Thoracic aorta (tissue), 2 donors: Measurements from ENCODE around the gene UFC1. TPM values are rescaled to one million over a fixed set of nuclear protein-coding genes. Genes with fewer than 3 reads are reported as not detected.
A peak's percentile ranks its signal among the peaks of the same experiment; 100 is the strongest.

ENCODE experiments used
- ATAC-seq: fragments of 150-250 bp; one replicate; pipeline ENCODE4 v1.8.0; 2017; ENCODE audit warnings: low read depth; ENCODE audit not compliant: insufficient number of reproducible peaks, low FRiP score
- DNase-seq: peaks from one replicate; pipeline ENCODE4 v3.0.0-alpha.2; 2020; ENCODE audit warnings: low spot score
- H3K27ac ChIP-seq, 2 donors: fragments of 200-600 bp; sonication (generic); 1 replicate in 1 of 2; 2 replicates in 1 of 2; pipeline ENCODE4 v1.5.1; 2016; ENCODE audit warnings: mild to moderate bottlenecking in 2 of 2, moderate library complexity in 2 of 2
- H3K27me3 ChIP-seq: fragments of 200-600 bp; sonication (generic); replicated peaks from 2 replicates; pipeline ENCODE4 v1.6.0; 2016; ENCODE audit warnings: mild to moderate bottlenecking; ENCODE audit not compliant: insufficient read depth
- H3K36me3 ChIP-seq: fragments of 200-600 bp; sonication (generic); one replicate; pipeline ENCODE4 v1.5.1; 2016
- H3K4me1 ChIP-seq, 2 donors: fragments of 200-600 bp; sonication (generic); 1 replicate in 1 of 2; 2 replicates in 1 of 2; pipeline versions ENCODE4 v1.5.1 to v1.6.0; 2016; ENCODE audit warnings: low read depth in 2 of 2, mild to moderate bottlenecking in 1 of 2; ENCODE audit not compliant: control insufficient read depth in 1 of 2
- H3K4me3 ChIP-seq: fragments of 200-600 bp; sonication (generic); 2 replicates; pipeline ENCODE4 v1.5.1; 2016; ENCODE audit warnings: mild to moderate bottlenecking
- H3K9me3 ChIP-seq: fragments of 200-600 bp; sonication (generic); 2 replicates; pipeline ENCODE4 v1.5.1; 2016
- CTCF ChIP-seq: fragments of 200-600 bp; sonication (generic); IDR thresholded peaks from one replicate; pipeline ENCODE4 v1.5.1; 2019; ENCODE audit warnings: antibody characterized with exemption
- total RNA-seq, 2 donors: library from RNA; depleted of rRNA; stranded (reverse); fragments of >200 nt; gene quantifications; one replicate each; pipeline versions ENCODE4 v1.1.0 to v1.2.3, GENCODE V29; 2016

UFC1 gene
- total RNA-seq, 2 donors from 2014 or later = 54.2 to 73.9 TPM

GRCh38 chr1:161182214-161182613, 28.4 kb downstream of the UFC1 start:
- no peak for ATAC-seq
- H3K4me1 ChIP-seq = peaks cover 4 to 13% of the 10 kb centered on the region in 2 donors
- no peaks in the 10 kb centered on the region for H3K9me3 ChIP-seq
- no peak for TF ChIP-seq CTCF
- H3K27ac ChIP-seq = no peak overlapping the region
- H3K4me3 ChIP-seq = no peak overlapping the region
- H3K27me3 ChIP-seq = no peaks in the 10 kb centered on the region
- no peaks in the 10 kb centered on the region for H3K36me3 ChIP-seq
- DNase-seq = no peak

GRCh38 chr1:161185282-161185682, 31.5 kb downstream of the UFC1 start:
- Histone ChIP-seq H3K27ac (peak overlapping the region in 1 of 2 donors; percentile 44), H3K4me1 (peaks cover 4 to 6% of the 10 kb centered on the region in 2 donors), H3K4me3 (no peak overlapping the region), H3K9me3 (no peaks in the 10 kb centered on the region), H3K27me3 (no peaks in the 10 kb centered on the region), H3K36me3 (no peaks in the 10 kb centered on the region)
- ATAC-seq (no peak), DNase-seq (no peak)
- no peak for TF ChIP-seq CTCF

GRCh38 chr1:161185732-161186311, 32.0 kb downstream of the UFC1 start:
- Histone ChIP-seq H3K4me3 (no peak overlapping the region), H3K36me3 (no peaks in the 10 kb centered on the region), H3K4me1 (peaks cover 4 to 6% of the 10 kb centered on the region in 2 donors), H3K27me3 (no peaks in the 10 kb centered on the region), H3K9me3 (no peaks in the 10 kb centered on the region), H3K27ac (peak overlapping the region in 1 of 2 donors; percentile 44)
- no peak for ATAC-seq
- TF ChIP-seq CTCF = no peak
- no peak for DNase-seq

GRCh38 chr1:161187311-161187710, 33.5 kb downstream of the UFC1 start:
- ATAC-seq = no peak

GRCh38 chr1:161188381-161188780, 34.6 kb downstream of the UFC1 start:
- H3K4me3 ChIP-seq = no peak overlapping the region
- no peak overlapping the region for H3K27ac ChIP-seq
- no peaks in the 10 kb centered on the region for H3K9me3 ChIP-seq
- no peak for TF ChIP-seq CTCF
- no peak for ATAC-seq
- peaks cover 4 to 6% of the 10 kb centered on the region in 2 donors for H3K4me1 ChIP-seq
- no peak for DNase-seq
- H3K27me3 ChIP-seq = no peaks in the 10 kb centered on the region
- H3K36me3 ChIP-seq = no peaks in the 10 kb centered on the region

More at GRCh38 chr1:161187311-161187710, 33.5 kb downstream of the UFC1 start:
- H3K27me3 ChIP-seq = no peaks in the 10 kb centered on the region
- DNase-seq = no peak
- H3K36me3 ChIP-seq = no peaks in the 10 kb centered on the region
- no peaks in the 10 kb centered on the region for H3K9me3 ChIP-seq
- no peak overlapping the region for H3K27ac ChIP-seq
- peaks cover 4 to 6% of the 10 kb centered on the region in 2 donors for H3K4me1 ChIP-seq
- no peak for TF ChIP-seq CTCF
- H3K4me3 ChIP-seq = no peak overlapping the region
